GM12878 (cell line): ENCODE measurements around the gene ICE1. TPM values are rescaled to one million over a fixed set of nuclear protein-coding genes. Genes with fewer than 3 reads are reported as not detected.
A peak's percentile ranks its signal among the peaks of the same experiment; 100 is the strongest.

ENCODE experiments used
- ASH2L ChIP-seq: fragments of 300-600, 200-600 bp; sonication (generic); IDR thresholded peaks from 2 replicates; pipeline ENCODE4 v1.6.1; 2017; ENCODE audit warnings: low read depth, mild to moderate bottlenecking, borderline replicate concordance
- ATF7 ChIP-seq: fragments of 450-650 bp; IDR thresholded peaks from 2 replicates; pipeline ENCODE4 v1.6.1; 2016; ENCODE audit warnings: low read depth, mild to moderate bottlenecking
- BACH1 ChIP-seq: fragments of 450-650 bp; IDR thresholded peaks from 2 replicates; pipeline ENCODE4 v1.6.1; 2017; ENCODE audit warnings: mild to moderate bottlenecking, borderline replicate concordance
- E4F1 ChIP-seq: fragments of 450-650 bp; IDR thresholded peaks from 2 replicates; pipeline ENCODE4 v1.6.1; 2018; ENCODE audit warnings: borderline replicate concordance, mild to moderate bottlenecking; ENCODE audit not compliant: partially characterized antibody
- ETV6 ChIP-seq, 2 experiments: fragments of 450-650 bp in 1 of 2; IDR thresholded peaks in 1 of 2; conservative IDR thresholded peaks in 1 of 2; 2 replicates each; pipeline ENCODE4 v1.6.1; 2014; ENCODE audit warnings: antibody characterized with exemption in 1 of 2, borderline replicate concordance in 1 of 2, low read depth in 1 of 2, mild to moderate bottlenecking in 1 of 2, moderate library complexity in 1 of 2
- HDGF ChIP-seq: fragments of 450-650 bp; IDR thresholded peaks from 2 replicates; pipeline ENCODE4 v1.6.1; 2016; ENCODE audit warnings: antibody characterized with exemption
- MTA3 ChIP-seq: IDR thresholded peaks from 2 replicates; pipeline ENCODE4 v1.6.1; 2012; ENCODE audit warnings: low read length, inconsistent platforms, borderline replicate concordance
- MXI1 ChIP-seq: fragments of 150-350 bp; IDR thresholded peaks from 2 replicates; pipeline ENCODE4 v1.6.1; 2011; ENCODE audit warnings: low read depth, mild to moderate bottlenecking, inconsistent platforms, low read length, improper control_type of control experiment
- NKRF ChIP-seq: fragments of 450-650 bp; conservative IDR thresholded peaks from 2 replicates; pipeline ENCODE4 v1.6.1; 2017; ENCODE audit warnings: mild to moderate bottlenecking, moderate library complexity
- NR2C2 ChIP-seq: IDR thresholded peaks from 2 replicates; pipeline ENCODE4 v1.6.1; 2011; ENCODE audit warnings: borderline replicate concordance, low read depth; ENCODE audit not compliant: control insufficient read depth, insufficient read length
- NR2F1 ChIP-seq: fragments of 450-650 bp; conservative IDR thresholded peaks from 2 replicates; pipeline ENCODE4 v1.6.1; 2017; ENCODE audit warnings: mild to moderate bottlenecking
- POLR2AphosphoS2 ChIP-seq: IDR thresholded peaks from 2 replicates; pipeline ENCODE4 v1.6.1; 2011; ENCODE audit warnings: low read depth, mild to moderate bottlenecking, low read length, improper control_type of control experiment, moderate library complexity
- POLR2AphosphoS5 ChIP-seq: IDR thresholded peaks from 2 replicates; pipeline ENCODE4 v1.6.1; 2011; ENCODE audit warnings: mild to moderate bottlenecking, low read length, inconsistent platforms
- RAD51 ChIP-seq: fragments of 450-650 bp; IDR thresholded peaks from 2 replicates; pipeline ENCODE4 v1.6.1; 2016; ENCODE audit warnings: moderate library complexity, mild to moderate bottlenecking, inconsistent platforms
- REST ChIP-seq: IDR thresholded peaks from 2 replicates; pipeline ENCODE4 v1.6.1; 2012; ENCODE audit warnings: mild to moderate bottlenecking, low read depth, low read length
- SMC3 ChIP-seq: IDR thresholded peaks from 2 replicates; pipeline ENCODE4 v1.6.1; 2011; ENCODE audit warnings: low read length, improper control_type of control experiment, borderline replicate concordance
- SPI1 ChIP-seq: IDR thresholded peaks from 2 replicates; pipeline ENCODE4 v1.6.1; 2011; ENCODE audit warnings: low read depth, mild to moderate bottlenecking, low read length, moderate library complexity, borderline replicate concordance; ENCODE audit not compliant: insufficient read depth
- ZNF24 ChIP-seq: fragments of 450-650 bp; IDR thresholded peaks from 2 replicates; pipeline ENCODE4 v1.6.1; 2017; ENCODE audit warnings: antibody characterized with exemption, mild to moderate bottlenecking
- polyA plus RNA-seq, 11 experiments: library from polyadenylated mRNA; depleted of rRNA in 4 of 11; unstranded in 6 of 11; stranded (reverse) in 5 of 11; fragments of >200 nt; fragmentation: Nextera tagmentation in 4 of 11; fragmentation: Illumina TruSeq in 1 of 11; extraction: Ambion mirVana in 4 of 11; extraction: Trizol in 1 of 11; gene quantifications; 1 replicate in 1 of 11; 2 replicates in 10 of 11; pipeline versions ENCODE4 v1.2.1 to v1.2.3, GENCODE V29; 2011 to 2016; ENCODE audit warnings: inconsistent platforms in 2 of 11, missing spikeins in 2 of 11, low read depth in 1 of 11
- total RNA-seq, 4 experiments: library from RNA; depleted of rRNA in 3 of 4; stranded (reverse); fragments of >200 nt in 3 of 4; fragmentation: Illumina TruSeq in 1 of 4; extraction: Trizol in 1 of 4; gene quantifications; 2 replicates each; pipeline versions ENCODE4 v1.2.1 to v1.2.3, GENCODE V29; 2013 to 2021
- TF ChIP-seq, protein P1 (sequence below): fragments of 450-650 bp; IDR thresholded peaks from 2 replicates; pipeline ENCODE4 v1.6.1; 2017; ENCODE audit warnings: low read depth, mild to moderate bottlenecking, moderate library complexity
- TF ChIP-seq, protein P2 (sequence below): fragments of 450-650 bp; IDR thresholded peaks from 2 replicates; pipeline ENCODE4 v1.6.1; 2017; ENCODE audit warnings: borderline replicate concordance

Gene ICE1
- total and polyA plus RNA-seq, 10 of the 15 experiments (the other 5 are each of a cell fraction or from before 2014, with no cell fraction given): 3.8 to 31.4 (median 18.9) TPM

- TF ChIP-seq E4F1: no peak
- TF ChIP-seq SPI1: no peak
- no peak for TF ChIP-seq ZNF24
- TF ChIP-seq NR2F1: peak; percentile 94
- TF ChIP-seq SMC3: no peak
- no peak for TF ChIP-seq MXI1
- TF ChIP-seq, protein P1, sequence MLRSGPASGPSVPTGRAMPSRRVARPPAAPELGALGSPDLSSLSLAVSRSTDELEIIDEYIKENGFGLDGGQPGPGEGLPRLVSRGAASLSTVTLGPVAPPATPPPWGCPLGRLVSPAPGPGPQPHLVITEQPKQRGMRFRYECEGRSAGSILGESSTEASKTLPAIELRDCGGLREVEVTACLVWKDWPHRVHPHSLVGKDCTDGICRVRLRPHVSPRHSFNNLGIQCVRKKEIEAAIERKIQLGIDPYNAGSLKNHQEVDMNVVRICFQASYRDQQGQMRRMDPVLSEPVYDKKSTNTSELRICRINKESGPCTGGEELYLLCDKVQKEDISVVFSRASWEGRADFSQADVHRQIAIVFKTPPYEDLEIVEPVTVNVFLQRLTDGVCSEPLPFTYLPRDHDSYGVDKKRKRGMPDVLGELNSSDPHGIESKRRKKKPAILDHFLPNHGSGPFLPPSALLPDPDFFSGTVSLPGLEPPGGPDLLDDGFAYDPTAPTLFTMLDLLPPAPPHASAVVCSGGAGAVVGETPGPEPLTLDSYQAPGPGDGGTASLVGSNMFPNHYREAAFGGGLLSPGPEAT: no peak
- TF ChIP-seq, protein P2, sequence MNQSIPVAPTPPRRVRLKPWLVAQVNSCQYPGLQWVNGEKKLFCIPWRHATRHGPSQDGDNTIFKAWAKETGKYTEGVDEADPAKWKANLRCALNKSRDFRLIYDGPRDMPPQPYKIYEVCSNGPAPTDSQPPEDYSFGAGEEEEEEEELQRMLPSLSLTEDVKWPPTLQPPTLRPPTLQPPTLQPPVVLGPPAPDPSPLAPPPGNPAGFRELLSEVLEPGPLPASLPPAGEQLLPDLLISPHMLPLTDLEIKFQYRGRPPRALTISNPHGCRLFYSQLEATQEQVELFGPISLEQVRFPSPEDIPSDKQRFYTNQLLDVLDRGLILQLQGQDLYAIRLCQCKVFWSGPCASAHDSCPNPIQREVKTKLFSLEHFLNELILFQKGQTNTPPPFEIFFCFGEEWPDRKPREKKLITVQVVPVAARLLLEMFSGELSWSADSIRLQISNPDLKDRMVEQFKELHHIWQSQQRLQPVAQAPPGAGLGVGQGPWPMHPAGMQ: no peak
- TF ChIP-seq ASH2L: no peak
- no peak for TF ChIP-seq RAD51
- TF ChIP-seq REST: no peak
- peak; percentile 73 for TF ChIP-seq ATF7
- TF ChIP-seq POLR2AphosphoS2: no peak
- TF ChIP-seq HDGF: no peak
- no peak for TF ChIP-seq NR2C2
- TF ChIP-seq NKRF: no peak
- no peak for TF ChIP-seq MTA3
- TF ChIP-seq ETV6 (conservative IDR thresholded peaks at IDR 0.05 in 1 of 2, IDR thresholded peaks at IDR 0.05 in 1 of 2; ENCODE audit: borderline replicate concordance in 1 of 2, low read depth in 1 of 2): no peak
- TF ChIP-seq POLR2AphosphoS5: no peak
- TF ChIP-seq BACH1: peak; percentile 41; the same call in 1 of the 2 replicates
Measured at GRCh38 chr5:5420251-5420650, 2.2 kb upstream of the ICE1 start (continued).
